GM15510 (cell line): ENCODE results near the gene LATS2.

Experiments
- POLR2A ChIP-seq: IDR thresholded peaks from 3 replicates; pipeline ENCODE4 v1.6.1; 2011; ENCODE audit warnings: borderline replicate concordance; ENCODE audit not compliant: insufficient read length; ENCODE audit errors: extremely low read depth

Gene LATS2

DNA sequence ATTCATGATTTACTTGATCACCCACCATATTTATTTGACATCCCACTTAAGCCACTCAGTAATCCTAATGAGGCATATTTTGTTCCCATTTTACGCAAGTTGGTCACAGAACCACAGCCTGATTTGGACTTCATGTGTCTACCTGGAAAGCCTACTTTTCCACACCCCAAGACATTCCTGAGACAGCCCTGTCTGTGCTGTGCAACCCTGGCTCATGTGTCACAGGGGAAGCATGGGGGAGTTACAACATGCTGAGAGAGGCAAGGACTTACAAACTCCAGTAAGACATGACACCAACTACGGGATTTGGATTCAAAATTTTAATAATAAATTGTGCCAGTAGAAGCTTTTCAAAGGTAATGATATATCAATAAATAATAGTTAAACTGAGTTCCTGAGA lies 88.7 kb downstream of the LATS2 start:
- no peak for TF ChIP-seq POLR2A

GRCh38 chr13:20969182-20969581 lies 92.2 kb downstream of the LATS2 start:
- TF ChIP-seq POLR2A, result no peak

GRCh38 chr13:20968745-20969144 lies 92.6 kb downstream of the LATS2 start:
- no peak for TF ChIP-seq POLR2A

DNA sequence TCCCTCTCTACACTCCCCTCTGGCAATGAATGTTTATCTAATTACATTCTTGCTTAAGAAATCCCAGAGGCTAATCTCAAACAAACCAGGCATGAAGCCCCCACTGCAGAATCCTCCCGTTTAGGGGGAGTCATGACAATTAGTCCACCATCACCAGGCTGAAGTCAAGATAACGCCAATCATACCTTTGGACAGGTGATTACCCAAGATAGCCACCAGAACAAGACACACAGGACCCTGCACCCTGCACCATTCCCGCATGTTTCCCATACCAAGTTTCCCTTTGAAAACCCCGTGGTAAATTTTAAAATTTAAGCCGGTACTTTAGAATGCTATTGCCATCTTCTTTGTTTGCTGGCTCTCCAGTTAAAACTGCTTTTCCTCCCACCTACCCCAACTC lies 94.0 kb downstream of the LATS2 start:
- TF ChIP-seq POLR2A, result no peak

DNA sequence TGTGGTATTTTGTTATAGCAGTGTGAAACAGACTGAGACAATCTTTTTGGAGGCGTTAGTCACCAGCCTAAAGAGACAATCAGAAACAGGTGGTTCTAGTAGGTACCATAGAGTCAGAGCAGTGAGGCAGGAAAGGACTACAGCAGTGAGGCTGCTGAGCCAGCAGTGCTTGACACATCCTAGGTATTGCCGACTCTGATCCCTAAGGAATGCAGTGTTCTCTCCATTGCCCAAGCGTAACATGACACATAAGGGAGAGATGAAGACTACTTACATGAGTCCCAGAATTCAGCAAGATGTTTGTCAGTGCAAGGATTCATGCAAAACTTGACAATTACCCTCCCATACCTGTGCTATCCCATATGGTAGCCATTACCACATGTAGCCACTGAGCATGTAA lies 96.5 kb downstream of the LATS2 start:
- no peak for TF ChIP-seq POLR2A

GRCh38 chr13:20960663-20961309 lies 100.6 kb downstream of the LATS2 start:
- no peak for TF ChIP-seq POLR2A

GRCh38 chr13:20955496-20955895 lies 105.9 kb downstream of the LATS2 start:
- TF ChIP-seq POLR2A, result no peak

DNA sequence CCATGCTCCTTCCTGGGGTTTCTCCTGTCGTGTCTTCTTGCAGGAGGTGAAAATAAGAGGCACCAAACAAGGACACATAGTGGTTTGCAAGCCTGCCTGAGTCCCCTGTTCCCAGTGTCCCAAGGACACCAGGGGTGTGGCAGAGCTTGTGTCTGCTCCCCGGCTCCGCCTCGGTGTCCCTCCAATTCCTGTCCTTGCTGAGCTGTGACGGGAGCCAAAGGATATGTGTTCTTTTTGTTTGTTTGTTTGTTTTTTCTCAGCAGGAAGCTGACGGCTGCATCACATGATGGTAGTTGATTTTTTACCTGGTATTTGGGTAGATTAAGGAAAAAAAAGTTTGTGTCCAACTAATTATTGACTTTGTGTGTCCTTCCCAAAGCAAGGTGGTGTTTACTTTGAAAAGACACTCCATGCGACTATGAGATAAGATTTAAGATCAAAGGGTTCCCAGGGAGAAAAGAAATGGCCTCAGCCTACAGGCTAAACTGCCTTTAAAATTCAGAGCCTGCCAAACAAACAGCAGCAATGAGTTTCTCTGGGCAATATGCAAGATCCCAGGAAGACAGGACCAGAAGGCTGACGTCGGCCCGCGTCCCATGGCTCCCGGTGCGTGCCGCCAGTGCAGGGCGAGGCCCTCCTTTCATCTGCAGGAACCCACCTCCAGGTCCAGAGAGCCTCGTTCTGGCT lies 108.0 kb downstream of the LATS2 start:
- no peak for TF ChIP-seq POLR2A

- no peak for TF ChIP-seq POLR2A
These were observed 108.5 kb downstream of the LATS2 start for GRCh38 chr13:20952838-20953237.

- TF ChIP-seq POLR2A, result no peak
These were observed 115.4 kb downstream of the LATS2 start for GRCh38 chr13:20945952-20946383.

DNA sequence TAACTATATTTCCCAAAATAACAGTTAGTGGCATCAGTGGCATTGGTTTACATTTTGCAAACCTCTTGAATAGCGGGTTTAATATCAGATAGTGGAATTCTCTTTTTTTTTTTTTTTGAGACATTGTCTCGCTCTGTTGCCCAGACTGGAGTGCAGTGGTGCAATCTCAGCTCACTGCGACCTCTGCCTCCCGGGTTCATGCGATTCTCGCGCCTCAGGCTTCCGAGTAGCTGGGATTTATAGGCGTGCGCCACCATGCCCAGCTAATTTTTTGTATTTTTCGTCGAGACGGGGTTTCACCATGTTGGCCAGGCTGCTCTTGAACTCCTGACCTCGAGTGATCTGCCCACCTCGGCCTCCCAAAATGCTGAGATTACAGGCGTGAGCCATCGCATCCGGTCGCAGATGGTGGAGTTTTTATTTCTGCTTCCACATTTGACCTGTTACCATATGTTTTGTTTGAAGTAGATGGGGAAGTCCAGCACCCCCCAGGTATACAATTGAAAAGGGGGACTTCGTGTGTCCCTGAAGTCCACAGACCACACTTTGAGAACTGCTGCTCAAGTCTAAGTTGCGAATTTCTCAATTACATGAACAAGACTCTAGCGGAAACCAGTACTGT lies 118.3 kb downstream of the LATS2 start:
- TF ChIP-seq POLR2A, result no peak

- no peak for TF ChIP-seq POLR2A
These were observed 121.3 kb downstream of the LATS2 start for GRCh38 chr13:20940083-20940482.

DNA sequence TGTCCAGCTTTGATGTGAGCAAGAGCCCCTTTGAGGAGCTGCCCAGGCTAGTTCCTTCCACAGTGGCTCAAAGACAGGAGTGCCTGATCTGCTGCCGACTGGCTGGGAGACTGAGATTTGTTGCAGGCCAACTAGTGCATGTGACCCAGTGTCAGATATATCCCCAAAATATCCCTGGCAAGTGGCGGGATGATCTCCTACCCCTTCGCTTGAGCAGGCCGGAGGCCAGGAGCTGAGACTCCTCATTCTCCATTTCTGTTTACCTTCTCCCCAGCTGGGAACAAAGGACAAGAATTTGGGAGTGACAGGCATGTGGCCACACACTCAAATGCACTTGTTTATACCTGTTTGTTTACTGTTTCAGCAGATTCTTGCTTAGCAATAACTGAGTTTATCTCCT lies 121.7 kb downstream of the LATS2 start:
- no peak for TF ChIP-seq POLR2A

DNA sequence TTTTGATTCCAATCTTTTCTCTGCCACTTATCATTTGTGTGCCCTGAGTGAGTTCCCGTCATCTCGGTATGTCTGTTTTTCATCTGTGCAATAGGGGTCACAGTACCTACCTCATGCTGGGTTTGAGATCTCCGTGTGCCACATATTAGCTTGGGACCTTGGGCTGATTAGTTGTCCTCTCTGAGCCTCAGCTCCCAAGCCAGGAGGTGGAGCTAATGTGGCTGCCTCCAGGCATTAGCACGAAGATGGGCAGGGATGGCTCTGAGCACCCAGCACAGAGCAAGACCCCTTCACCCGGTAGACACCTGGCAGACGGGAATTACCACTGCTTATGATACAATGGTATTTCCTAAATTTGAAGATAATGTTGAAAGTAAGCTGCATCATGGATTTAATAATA lies 123.1 kb downstream of the LATS2 start:
- no peak for TF ChIP-seq POLR2A

DNA sequence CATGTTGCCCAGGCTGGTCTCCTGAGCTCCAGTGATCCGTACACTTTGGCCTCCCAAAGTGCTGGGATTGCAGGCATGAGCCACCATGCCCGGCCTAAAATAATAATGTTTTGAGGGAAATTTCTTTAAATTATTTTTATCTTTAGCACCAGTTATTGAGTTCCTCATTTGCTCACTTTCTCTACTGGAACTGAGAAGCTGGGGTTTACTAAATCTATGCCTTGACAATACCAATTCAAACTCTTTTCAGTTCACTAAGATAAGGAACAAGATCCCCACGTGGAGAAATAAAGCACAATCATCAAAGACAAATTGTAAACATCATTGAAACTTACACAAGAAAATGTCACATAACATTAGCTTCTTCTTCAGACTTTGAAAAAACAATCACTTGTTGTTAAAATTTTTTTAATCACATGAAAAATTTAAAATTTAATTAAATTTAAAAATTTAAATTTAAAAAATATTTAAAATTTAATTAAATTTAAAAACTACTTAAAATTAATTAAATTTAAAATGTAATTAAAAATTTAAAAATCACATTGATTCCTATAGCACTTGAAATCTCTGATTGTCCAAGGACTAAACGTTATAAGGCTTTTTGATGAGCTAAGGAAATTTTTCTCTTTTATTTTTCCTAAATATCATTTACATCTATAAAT lies 133.7 kb downstream of the LATS2 start:
- TF ChIP-seq POLR2A, result no peak
